ENCODE data around the gene TNIP1.

The TNIP1 gene

DNA sequence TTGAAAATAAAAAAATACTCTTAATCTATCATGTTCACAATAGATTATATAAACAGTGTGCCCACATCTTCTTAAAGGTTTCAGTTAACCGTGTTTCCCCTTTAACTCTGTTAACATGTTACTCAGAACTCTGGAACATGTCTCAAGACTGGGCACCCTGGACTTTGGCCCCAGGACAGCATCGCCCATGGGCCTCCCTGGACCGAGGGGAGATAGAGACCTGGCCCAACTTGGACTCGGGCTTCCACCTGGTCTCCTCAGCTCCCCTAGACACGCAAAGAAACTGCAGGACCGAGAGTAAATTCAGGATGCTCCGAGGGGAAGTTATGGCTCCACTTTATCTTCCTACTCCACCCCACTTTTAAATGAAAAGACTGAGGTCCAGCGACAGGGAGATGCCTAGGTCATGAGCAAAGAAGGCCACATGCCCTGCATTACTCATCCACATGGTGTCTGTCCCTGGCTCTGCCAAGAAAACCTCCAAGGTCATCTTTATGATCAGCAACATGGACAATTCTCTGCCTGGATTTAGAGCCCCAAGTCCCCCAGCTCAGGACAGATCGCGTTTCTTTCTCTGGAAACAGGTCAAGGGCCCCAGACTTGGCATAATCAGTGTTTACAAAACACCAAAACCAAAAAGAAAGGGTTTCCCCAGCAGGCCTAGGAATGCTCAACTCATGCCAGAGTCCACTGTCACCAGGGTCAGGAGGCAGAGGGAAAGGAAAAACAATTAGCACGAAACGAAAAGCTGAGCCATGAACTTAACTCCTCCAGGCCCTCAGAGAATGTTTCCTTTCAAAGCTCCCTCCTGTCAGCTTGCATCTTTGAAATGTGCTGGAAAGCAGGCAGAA, 43.0 kb downstream of the TNIP1 start:
- no peak for DNase-seq

DNA sequence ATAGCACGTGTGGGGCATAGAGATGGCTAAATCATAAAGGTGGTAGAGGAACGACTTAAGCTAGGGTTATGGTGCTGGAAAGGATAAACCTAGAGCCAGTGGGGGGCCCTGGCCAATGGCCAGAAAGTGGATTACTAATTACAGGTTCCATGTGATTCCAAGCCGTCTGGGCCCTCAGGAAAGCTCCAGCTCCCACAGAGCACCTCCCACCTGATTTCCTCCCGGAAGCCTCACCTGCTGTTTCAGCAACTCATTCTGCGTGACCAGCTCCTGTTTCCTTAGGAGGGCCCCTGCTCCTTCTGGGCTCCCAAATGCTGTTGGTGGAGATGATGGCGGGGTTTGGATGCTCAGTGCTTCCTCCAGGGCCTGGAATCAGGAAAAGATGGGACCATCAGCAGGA, 44.3 kb downstream of the TNIP1 start:
- no peak for DNase-seq

DNA sequence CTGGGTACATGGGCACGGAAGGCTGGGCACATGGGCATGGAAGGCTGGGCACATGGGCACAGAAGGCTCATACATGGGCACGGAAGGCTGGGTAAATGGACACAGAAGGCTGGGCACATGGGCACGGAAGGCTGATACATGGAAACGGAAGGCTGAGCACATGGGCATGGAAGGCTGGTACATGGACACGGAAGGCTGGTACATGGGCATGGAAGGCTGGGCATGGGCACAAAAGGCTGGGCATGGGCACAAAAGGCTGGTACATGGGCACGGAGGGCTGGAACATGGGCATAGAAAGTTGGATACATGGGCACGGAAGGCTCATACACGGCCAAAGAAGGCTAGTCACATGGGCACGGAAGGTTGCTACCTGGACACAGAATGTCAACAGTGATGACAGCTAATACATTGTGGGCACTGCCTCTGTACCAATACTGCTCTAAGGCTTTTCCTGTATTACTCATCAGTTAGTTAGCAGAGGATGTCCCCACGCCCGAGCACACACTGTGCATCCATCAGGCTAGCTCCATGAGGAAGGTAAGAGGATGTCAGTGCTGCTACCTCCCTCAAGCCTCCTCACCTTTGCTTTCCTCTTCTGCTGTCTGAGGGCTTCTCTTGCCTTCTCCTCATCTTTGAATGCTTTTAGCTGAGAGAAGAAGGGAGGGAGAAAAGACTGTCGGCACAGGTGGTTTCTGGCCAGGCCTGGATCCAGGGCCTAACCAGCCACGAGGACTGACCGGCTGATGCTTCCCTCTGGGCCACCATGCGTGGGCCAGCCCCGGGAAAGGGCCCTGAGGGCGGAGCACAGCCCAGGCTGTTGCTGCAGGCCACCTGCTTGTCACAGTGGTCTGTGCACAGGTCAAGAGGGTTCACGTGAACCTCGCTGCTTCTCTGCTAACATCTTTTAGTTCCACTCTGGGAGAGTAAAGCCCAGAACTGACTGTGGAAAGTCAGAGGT, 46.1 kb downstream of the TNIP1 start:
- DNase-seq, result no peak

DNA sequence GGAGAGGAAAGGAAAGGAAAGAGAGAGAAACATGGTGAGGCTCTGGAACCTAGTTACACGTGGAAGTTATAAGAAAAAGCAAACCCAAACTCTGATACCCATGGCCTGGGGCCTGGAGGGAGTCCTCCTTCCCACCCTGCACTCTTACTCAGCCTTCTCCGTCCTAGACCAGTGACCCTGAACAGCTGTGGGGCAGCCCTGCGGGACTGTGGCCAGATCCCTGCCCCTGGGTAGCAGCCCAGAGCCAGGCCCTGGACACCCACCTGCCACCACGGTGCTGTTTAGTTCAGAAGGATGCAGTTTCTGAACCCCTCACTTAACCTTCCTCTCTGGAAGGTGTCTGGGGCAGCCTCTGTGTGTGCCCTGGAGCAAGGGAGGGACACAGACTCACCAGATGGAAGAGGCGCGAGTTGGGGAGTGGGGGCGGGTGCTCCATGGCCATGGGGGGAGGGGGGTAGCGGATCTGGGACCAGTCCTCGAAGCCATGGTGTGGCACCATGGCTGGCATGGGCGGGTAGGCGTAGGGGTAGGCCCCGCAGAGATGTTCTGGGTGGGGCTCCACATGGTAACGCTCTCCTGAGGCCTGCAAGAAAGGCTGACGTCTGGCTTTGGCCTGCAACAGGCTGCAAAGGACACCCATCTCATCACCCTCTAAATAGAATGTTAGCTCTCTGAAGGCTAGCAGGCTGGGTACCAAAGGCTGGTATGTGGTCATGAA, 47.5 kb downstream of the TNIP1 start:
- no peak for DNase-seq

DNA sequence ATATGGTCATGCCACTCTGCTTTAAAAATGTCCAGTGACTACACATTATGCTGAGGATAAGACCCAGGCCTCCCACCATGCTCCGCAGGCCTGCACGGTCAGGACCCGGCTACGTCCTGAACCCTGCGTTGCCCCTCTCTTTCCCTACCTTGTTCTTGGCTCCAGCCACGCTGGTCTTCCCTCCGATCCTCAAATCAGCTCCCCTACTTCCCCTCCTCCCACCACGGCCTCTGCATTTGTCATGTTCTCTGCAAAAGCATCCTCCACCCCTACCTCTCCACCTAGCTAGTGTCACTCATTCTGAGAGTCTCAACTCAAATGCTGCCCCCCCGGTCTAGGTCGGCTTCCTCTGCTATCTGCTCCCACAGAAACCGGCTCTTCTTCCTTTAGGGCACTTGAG, 49.3 kb downstream of the TNIP1 start:
- no peak for DNase-seq

DNA sequence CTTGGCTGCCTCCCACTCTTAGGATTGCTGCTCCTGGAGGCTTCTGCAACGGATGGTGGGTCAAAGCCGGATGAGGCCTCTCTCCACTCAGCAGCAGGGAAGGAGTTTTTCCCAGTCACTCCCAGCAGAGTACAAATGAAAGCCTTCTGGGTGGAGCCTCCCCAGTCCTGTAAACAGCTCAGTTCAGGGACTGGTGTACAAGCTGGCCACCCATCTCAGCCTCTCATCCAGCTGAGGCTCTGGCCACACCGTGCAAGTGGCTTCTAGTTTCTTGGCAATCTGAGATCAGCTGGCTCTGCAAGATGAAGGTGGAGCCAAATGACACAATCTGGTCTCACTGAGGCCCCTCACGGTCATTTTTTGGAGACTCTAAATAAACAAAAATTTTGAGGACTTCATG, 50.5 kb downstream of the TNIP1 start:
- DNase-seq, result no peak

DNA sequence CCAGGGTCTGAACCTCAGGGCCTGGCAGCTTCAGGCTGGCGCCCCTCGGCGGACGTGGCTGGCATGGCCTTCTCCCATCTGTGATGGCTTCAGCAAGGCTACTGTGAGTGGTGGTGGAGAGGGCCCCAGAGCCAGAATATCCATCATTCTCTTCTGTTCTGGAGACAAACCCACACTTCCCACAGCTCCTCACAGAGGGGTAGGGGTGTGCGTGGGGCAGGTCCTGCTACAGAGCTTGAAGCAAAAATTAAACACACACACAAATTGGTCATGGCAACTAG, 50.8 kb downstream of the TNIP1 start:
- DNase-seq, result no peak

DNA sequence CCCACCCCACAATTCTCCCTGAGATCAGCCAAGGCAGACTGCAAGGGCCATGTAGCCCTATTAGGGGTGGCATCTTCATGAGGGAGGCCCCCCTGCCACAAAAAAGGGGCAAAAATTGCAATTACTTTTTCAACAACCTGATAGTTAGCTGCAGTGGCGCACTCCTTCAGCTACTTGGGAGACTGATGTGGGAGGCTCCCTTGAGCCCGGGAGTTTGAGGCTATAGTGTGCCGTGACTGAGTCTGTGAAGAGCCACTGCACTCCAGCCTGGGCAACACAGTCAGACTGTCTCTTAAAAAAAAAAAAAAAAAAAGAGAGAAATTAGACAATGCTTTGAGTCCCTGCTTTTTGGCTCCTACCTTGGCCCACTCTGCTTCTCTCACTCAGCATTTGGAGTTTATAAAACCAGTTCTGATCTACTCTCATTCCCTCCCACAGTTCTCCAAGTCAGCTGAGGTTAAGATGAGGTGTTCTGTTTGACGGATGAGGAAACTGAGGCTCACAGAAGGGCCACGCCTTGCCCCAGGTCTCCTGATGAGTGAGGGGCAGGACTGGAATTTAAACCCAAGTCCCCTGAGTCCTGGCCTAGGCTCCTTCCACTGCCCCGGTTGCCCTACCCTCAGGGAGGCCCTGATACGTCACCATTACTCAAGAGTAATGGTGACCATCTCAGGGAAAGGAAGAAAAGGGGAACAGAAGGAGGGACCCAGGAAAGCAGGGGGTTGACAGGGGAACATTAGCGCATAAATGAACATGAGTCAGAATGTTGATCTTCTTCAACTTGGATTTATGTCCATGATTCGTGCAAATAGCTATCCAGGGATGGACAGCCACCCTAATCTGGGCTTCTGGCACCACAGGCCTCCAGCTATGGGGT, 51.4 kb downstream of the TNIP1 start:
- DNase-seq, result no peak

DNA sequence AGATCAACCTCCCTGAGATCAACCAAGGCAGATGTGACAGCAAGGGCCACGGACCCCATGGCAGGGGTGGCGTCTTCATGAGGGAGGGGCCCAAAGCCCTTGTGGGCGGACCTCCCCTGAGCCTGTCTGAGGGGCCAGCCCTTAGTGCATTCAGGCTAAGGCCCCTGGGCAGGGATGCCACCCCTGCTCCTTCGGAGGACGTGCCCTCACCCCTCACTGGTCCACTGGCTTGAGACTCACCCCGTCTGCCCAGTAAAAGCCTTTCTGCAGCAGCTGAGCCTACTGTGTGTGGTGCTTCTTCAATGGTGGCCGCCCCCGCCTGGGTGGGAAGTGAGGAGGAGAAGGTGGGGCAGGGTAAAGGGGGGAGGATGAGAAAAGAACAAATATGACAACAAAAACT, 52.1 kb downstream of the TNIP1 start:
- DNase-seq, result no peak

DNA sequence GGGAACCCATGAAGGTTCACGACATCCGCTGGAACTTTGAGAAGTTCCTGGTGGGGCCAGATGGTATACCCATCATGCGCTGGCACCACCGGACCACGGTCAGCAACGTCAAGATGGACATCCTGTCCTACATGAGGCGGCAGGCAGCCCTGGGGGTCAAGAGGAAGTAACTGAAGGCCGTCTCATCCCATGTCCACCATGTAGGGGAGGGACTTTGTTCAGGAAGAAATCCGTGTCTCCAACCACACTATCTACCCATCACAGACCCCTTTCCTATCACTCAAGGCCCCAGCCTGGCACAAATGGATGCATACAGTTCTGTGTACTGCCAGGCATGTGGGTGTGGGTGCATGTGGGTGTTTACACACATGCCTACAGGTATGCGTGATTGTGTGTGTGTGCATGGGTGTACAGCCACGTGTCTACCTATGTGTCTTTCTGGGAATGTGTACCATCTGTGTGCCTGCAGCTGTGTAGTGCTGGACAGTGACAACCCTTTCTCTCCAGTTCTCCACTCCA, 52.8 kb downstream of the TNIP1 start:
- no peak for DNase-seq

DNA sequence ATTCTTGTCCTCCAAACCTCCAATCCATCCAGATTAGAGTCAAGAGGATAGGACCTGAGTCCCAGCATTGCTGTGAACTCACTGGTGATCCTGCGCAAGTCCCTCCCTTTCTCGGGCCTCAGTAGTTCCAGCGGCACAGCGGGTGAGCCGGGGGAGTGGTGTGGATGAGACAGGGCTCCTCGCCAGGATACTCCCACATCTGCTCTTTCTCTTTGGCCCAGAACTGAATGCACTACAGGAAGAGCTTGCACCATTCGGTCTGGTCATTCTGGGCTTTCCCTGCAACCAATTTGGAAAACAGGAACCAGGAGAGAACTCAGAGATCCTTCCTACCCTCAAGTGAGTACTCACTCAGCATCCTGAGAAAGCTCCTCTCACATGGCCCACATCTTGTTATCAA, 54.2 kb downstream of the TNIP1 start:
- DNase-seq, result no peak

DNA sequence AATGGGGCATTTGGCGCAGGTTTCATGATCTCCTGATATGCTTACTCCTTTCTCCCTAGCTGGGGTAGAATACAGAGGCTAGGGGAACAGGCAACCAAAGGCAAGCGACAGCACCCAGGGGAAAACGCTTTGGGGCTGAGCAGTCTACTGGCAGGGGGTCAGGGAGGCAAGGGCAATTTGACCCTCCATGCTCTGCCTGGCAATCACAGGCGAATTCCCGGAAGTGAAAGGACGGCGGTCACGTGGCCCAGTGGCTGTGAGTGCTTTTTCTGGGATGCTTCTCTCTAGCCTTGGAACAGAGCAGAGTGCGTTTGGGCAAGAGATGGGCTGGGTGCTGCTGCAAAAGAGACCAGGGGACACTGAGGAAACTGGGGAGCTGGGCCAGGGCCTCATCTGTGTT, 54.7 kb downstream of the TNIP1 start:
- DNase-seq, result no peak

DNA sequence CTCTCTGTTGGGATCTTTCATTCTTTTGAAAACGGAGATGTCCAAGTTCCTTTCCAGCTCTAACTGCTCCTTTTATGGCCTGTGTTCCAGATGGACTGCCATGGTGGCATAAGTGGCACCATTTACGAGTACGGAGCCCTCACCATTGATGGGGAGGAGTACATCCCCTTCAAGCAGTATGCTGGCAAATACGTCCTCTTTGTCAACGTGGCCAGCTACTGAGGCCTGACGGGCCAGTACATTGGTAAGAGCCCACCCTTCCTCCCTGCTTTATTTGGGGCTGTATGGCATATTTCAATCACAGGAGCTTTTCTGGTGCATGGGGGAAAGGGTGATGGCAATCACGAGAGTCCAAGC, 55.6 kb downstream of the TNIP1 start:
- no peak for DNase-seq

DNA sequence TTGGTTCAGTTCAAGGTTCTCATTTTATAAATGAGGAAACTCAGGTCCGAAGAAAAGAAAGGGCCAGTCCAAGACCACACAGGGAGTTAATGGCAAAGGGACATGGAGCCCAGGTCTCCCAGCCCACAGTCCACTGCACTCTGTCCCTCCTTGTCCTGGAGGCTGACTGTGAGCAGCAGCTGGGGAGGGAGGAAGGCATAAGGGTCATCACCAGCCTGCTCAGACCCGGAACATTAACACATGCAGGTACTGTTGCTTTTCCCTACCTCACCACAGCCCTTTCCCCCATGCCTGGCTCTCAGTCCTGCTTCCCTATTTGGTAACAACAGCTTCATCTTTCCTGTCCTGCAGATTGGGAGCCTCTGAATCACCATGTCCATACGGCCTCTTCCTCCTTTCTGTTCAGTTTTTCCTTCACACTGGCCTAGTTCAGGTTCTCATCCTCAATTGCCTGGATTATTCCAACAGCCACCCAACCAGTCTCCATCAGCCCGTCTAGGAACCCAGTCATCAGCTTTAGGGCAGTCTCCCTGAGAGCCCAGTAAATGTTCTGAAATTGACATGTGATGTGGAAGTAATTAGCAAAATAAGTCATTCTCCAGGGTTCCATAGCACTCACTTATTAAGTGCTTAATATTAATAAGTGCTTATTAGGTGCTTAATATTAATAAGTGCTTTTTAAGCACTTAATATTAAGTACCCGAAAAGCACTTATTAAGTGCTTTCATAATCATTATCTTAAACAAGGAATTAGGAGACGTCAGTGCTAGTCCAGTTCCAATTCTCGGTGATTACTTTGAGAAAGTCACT, 56.2 kb downstream of the TNIP1 start:
- no peak for DNase-seq

DNA sequence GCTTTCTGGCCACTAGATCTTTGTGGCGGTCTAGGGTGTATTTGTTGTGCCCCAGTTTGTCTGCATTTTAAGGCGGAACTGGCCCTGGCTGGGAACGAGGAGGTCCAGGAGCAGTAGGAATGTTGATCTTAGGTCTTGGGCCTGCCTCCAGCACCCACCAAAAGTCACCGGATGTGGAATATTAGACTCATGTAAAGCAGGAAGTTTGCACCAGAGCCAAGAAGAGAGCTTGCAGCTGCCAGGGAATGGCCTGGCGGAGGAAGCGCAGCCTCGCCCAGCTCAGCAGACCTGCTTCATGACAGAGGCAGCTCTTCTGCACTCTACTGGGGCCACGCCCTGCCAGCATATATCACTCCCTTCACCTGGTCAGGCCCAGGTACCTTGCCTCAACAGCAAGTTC, 57.2 kb downstream of the TNIP1 start:
- DNase-seq, result no peak

DNA sequence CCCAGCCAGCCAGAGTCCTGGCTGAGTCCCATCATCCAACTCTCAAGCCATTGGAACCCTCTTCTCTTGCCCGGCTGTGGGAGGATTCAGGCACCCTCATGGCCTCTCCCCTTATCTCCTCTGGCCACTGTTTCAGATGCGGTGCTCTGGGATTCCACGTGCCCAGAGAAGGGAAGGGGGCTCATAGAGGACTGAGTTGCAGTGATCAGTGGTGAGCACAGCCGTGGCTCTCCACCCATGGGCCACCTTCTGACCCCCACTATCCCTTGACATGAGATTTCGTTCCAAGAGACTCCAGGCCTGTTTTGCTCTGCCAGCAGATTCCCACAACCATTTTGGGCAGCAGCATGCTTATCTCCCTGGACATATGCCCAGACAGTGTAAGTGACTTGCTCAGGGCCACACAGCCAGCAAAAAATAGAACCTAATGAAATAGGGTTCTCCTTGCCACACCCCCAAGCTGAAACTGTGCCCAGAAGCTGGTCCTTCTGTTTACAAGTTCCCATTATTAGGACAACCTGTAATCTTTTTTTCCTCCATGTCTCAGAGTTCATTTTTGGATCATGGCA, 57.7 kb downstream of the TNIP1 start:
- no peak for DNase-seq

DNA sequence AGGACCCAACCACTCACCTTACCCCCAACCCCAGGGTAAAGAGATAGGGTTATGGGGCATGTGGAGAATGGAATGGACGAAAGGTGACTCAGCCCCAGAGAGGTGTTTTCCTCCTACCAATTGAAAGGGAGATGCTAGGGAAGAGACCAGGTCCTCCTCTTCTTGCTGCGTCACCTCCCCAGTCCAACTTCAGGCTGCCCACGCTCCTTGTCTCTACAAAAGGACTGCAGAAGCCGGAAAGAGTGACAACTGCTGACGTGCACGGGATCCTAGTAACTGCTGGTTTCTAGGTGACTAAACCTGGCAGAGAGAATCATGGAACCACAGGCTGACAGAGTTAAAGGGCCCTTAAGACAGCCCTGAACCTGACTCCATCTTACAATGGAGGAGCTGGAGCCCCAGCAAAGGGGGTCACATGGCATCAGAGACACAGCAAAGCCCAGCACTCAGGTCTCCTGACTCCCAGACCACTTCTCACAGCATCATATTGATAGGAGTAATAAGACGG, 58.3 kb downstream of the TNIP1 start:
- no peak for DNase-seq

DNA sequence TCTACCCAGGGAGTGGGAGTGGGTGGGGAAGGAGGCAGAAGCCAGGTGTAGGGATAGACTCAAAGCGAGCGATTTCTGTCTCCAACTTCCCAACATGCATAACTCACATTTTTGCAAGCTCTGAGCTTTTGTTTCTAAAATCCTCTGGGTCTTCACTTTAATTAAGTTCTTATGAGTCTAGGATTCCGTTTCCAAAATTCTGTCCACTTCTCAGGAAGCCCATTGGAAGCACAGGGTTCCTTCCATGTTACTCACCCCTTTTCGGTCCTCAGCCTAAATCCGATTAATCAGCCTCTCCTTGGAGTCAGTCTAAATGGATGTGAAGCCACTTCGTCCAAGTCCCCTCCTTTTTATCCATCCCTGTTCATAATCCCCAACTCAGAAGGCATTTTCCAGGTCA, 59.1 kb downstream of the TNIP1 start:
- no peak for DNase-seq

DNA sequence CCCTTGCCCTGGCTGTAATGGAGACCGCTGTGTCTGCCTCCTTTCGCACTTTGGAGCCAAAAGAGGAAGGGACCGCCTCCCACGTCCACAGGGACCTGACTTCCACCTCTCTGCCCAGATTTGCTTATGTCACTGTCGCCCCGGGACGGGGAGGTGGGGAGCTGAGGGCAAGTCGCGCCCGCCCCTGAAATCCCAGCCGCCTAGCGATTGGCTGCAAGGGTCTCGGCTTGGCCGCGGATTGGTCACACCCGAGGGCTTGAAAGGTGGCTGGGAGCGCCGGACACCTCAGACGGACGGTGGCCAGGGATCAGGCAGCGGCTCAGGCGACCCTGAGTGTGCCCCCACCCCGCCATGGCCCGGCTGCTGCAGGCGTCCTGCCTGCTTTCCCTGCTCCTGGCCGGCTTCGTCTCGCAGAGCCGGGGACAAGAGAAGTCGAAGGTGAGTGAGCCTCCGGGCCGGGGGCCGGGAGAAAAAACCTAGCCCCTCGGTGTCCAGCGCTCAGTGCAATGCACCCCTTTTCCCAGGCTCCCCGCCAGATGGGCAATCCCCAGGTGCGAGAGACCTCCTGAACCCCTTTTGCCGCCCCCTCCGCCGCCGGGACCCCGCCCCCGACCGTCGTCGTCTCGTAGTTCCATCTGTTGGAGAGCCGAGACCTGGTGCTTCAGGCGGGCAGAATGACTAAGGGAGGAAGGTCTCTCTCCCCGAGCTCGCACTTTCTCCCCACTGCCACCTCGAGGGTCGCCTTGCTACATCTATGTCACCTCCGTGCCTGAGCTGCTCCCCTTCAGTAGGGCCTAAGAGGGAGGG, 60.3 kb downstream of the TNIP1 start, which contains the start of gene GPX3:
Gene GPX3 (plus strand): TSS at position 288 of the 807 bp plus-strand sequence. CDS start 64 bp downstream, at position 352.
- no peak for DNase-seq

DNA sequence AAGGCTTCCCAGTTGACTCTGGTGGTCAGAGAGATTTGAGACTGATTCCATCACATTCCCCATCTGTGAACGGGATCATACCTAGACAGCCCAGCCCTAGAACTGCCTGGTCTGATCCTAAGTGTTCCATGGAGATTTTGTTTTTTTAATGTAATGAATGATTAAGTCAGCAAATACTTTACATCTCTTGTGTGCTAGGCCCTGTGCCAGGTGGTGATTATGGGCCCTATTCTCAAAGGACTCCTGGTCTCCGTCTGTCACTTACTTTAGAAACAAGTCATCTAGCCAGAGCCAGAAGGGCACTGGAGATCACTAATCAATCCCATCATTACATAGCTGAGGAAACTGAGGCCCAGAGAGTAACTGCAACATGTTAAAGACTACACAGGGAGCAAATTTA, 61.5 kb downstream of the TNIP1 start:
- DNase-seq, result no peak

Data from NCI-H1694 (cell line).